K562 (cell line): ENCODE data around the gene SLX4IP.

Experiments
- CEBPB ChIP-seq: fragments of 450-650 bp; IDR thresholded peaks from 2 replicates; pipeline ENCODE4 v1.6.1; 2016; ENCODE audit warnings: missing genetic modification characterization, missing compliant biosample characterization
- CXXC5 ChIP-seq: fragments of 250-450 bp; sonication (Bioruptor Pico); IDR thresholded peaks from 2 replicates; pipeline ENCODE4 v1.8.0; 2022; ENCODE audit warnings: inconsistent platforms, mild to moderate bottlenecking, moderate library complexity
- FOXA3 ChIP-seq, 2 experiments: fragments of 450-650 bp in 1 of 2; sonication (generic) in 1 of 2; formaldehyde crosslinking; IDR thresholded peaks in 1 of 2; conservative IDR thresholded peaks in 1 of 2; 2 replicates each; pipeline versions ENCODE4 v1.4.0 to v1.8.0; 2020 to 2022; ENCODE audit warnings: mild to moderate bottlenecking in 2 of 2, missing genetic modification reagents in 1 of 2
- FOXM1 ChIP-seq, 2 experiments: fragments of 450-650 bp in 1 of 2; sonication (generic) in 1 of 2; formaldehyde crosslinking in 1 of 2; IDR thresholded peaks; 2 replicates each; pipeline versions ENCODE4 v1.6.1 to v1.9.0; 2017 to 2022; ENCODE audit warnings: low read depth in 2 of 2, mild to moderate bottlenecking in 2 of 2, missing genetic modification reagents in 1 of 2, moderate library complexity in 1 of 2
- FOXP1 ChIP-seq: sonication (generic); formaldehyde crosslinking; IDR thresholded peaks from 2 replicates; pipeline ENCODE4 v1.8.0; 2022; ENCODE audit warnings: mild to moderate bottlenecking, missing genetic modification reagents
- GABPA ChIP-seq: fragments of 200-800 bp; sonication (Bioruptor generic); conservative IDR thresholded peaks from 2 replicates; pipeline ENCODE4 v1.6.1; 2016; ENCODE audit warnings: low read depth, missing genetic modification characterization, missing compliant biosample characterization
- SRSF1 ChIP-seq: fragments of 200-400 bp; formaldehyde crosslinking; IDR thresholded peaks from 2 replicates; pipeline ENCODE4 v1.6.1; 2017; ENCODE audit warnings: mild to moderate bottlenecking, low read depth, low read length, moderate library complexity
- ZNF507 ChIP-seq: conservative IDR thresholded peaks from 2 replicates; pipeline ENCODE4 v1.6.1; 2017; ENCODE audit warnings: missing genetic modification characterization, missing compliant biosample characterization
- TF ChIP-seq, protein P1 (sequence below): sonication (generic); formaldehyde crosslinking; IDR thresholded peaks from 2 replicates; pipeline ENCODE4 v1.9.0; 2022; ENCODE audit warnings: mild to moderate bottlenecking, missing genetic modification reagents
- TF ChIP-seq, protein P2 (sequence below), 2 experiments: fragments of 200-800 bp in 1 of 2; sonication (Bioruptor generic) in 1 of 2; sonication (generic) in 1 of 2; formaldehyde crosslinking in 1 of 2; IDR thresholded peaks in 1 of 2; conservative IDR thresholded peaks in 1 of 2; 2 replicates each; pipeline versions ENCODE4 v1.5.0 to v1.6.1; 2016 to 2020; ENCODE audit warnings: missing compliant biosample characterization in 1 of 2, missing genetic modification characterization in 1 of 2, missing genetic modification reagents in 1 of 2
- TF ChIP-seq, protein P3 (sequence below): sonication (generic); formaldehyde crosslinking; IDR thresholded peaks from 2 replicates; pipeline ENCODE4 v1.8.0; 2022; ENCODE audit warnings: mild to moderate bottlenecking, low read depth, missing genetic modification reagents

DNA sequence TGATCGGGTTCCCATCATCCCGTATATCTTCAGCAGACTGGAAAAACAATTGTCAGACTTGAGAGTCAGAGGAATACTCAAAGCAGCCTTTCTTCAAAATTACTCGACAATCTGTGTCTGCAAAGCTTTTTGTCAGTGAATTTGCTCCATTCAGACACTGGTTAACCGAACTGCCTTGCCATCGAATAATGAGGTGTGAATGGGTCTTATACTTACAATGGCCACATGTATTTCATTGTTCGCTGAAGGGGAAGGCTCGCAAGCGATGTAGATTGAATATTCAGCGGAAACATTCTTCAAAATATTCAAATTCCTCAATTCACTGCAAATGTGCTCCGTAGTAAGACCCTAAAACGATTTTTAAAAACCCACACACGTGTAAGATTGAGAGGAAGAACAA lies 205.8 kb downstream of the SLX4IP start:
- TF ChIP-seq CEBPB (tag): no peak
- TF ChIP-seq, protein P1, sequence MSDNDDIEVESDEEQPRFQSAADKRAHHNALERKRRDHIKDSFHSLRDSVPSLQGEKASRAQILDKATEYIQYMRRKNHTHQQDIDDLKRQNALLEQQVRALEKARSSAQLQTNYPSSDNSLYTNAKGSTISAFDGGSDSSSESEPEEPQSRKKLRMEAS: no peak
- TF ChIP-seq FOXA3 (CRISPR knock-in tag; conservative IDR thresholded peaks at IDR 0.05 in 1 of 2, IDR thresholded peaks at IDR 0.05 in 1 of 2): no peak
- no peak for TF ChIP-seq GABPA (tag)
- TF ChIP-seq CXXC5 (CRISPR knock-in tag): no peak
- TF ChIP-seq, protein P2, sequence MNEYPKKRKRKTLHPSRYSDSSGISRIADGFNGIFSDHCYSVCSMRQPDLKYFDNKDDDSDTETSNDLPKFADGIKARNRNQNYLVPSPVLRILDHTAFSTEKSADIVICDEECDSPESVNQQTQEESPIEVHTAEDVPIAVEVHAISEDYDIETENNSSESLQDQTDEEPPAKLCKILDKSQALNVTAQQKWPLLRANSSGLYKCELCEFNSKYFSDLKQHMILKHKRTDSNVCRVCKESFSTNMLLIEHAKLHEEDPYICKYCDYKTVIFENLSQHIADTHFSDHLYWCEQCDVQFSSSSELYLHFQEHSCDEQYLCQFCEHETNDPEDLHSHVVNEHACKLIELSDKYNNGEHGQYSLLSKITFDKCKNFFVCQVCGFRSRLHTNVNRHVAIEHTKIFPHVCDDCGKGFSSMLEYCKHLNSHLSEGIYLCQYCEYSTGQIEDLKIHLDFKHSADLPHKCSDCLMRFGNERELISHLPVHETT (CRISPR knock-in tag; conservative IDR thresholded peaks at IDR 0.05 in 1 of 2, IDR thresholded peaks at IDR 0.05 in 1 of 2): no peak
- no peak for TF ChIP-seq FOXP1 (CRISPR knock-in tag)
- TF ChIP-seq ZNF507: no peak
- no peak for TF ChIP-seq SRSF1
- TF ChIP-seq, protein P3, sequence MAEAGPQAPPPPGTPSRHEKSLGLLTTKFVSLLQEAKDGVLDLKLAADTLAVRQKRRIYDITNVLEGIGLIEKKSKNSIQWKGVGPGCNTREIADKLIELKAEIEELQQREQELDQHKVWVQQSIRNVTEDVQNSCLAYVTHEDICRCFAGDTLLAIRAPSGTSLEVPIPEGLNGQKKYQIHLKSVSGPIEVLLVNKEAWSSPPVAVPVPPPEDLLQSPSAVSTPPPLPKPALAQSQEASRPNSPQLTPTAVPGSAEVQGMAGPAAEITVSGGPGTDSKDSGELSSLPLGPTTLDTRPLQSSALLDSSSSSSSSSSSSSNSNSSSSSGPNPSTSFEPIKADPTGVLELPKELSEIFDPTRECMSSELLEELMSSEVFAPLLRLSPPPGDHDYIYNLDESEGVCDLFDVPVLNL (CRISPR knock-in tag): no peak
- TF ChIP-seq FOXM1 (IDR thresholded peaks at IDR 0.05; ENCODE audit: low read depth): no peak
- TF ChIP-seq FOXM1 (CRISPR knock-in tag; IDR thresholded peaks at IDR 0.05; ENCODE audit: low read depth): no peak
